HepG2 (cell line): Measurements from ENCODE around the gene DUS1L.
A peak's percentile ranks its signal among the peaks of the same experiment; 100 is the strongest.

Experiments used
- AGO2 ChIP-seq: fragments of 200-400 bp; formaldehyde crosslinking; optimal IDR thresholded peaks from 2 replicates; pipeline ENCODE3; 2017; ENCODE audit warnings: mild to moderate bottlenecking, low read depth, low read length, moderate library complexity
- ATF7 ChIP-seq, 2 experiments: fragments of 450-650 bp in 1 of 2; sonication (generic) in 1 of 2; formaldehyde crosslinking in 1 of 2; IDR thresholded peaks; 2 replicates each; pipeline versions ENCODE4 v1.4.0 to v1.6.1; 2016 to 2020; ENCODE audit warnings: antibody characterized with exemption in 1 of 2, mild to moderate bottlenecking in 1 of 2, missing genetic modification reagents in 1 of 2
- GMEB1 ChIP-seq: sonication (generic); formaldehyde crosslinking; IDR thresholded peaks from 2 replicates; pipeline ENCODE4 v1.5.1; 2020; ENCODE audit warnings: missing genetic modification reagents, mild to moderate bottlenecking, borderline replicate concordance
- MYNN ChIP-seq: sonication (generic); formaldehyde crosslinking; IDR thresholded peaks from 2 replicates; pipeline ENCODE4 v1.4.0; 2020; ENCODE audit warnings: mild to moderate bottlenecking, low read depth, missing genetic modification reagents
- ZNF577 ChIP-seq: sonication (generic); formaldehyde crosslinking; IDR thresholded peaks from 2 replicates; pipeline ENCODE4 v1.4.0; 2020; ENCODE audit warnings: mild to moderate bottlenecking, low read depth, missing genetic modification reagents, borderline replicate concordance
- TF ChIP-seq, protein P1 (sequence below): sonication (generic); formaldehyde crosslinking; IDR thresholded peaks from 2 replicates; pipeline ENCODE4 v1.4.0; 2020; ENCODE audit warnings: missing genetic modification reagents, mild to moderate bottlenecking, borderline replicate concordance

GRCh38 chr17:82033359-82034085, 32.1 kb downstream of the DUS1L start:
- peak; percentile 94 for TF ChIP-seq AGO2
- TF ChIP-seq ZNF577 (CRISPR knock-in tag) = no peak
- TF ChIP-seq ATF7 (IDR thresholded peaks at IDR 0.05) = no peak
- TF ChIP-seq ATF7 (CRISPR knock-in tag; IDR thresholded peaks at IDR 0.05) = no peak
- TF ChIP-seq MYNN (CRISPR knock-in tag) = no peak
- TF ChIP-seq GMEB1 (CRISPR knock-in tag) = no peak
- TF ChIP-seq, protein P1, sequence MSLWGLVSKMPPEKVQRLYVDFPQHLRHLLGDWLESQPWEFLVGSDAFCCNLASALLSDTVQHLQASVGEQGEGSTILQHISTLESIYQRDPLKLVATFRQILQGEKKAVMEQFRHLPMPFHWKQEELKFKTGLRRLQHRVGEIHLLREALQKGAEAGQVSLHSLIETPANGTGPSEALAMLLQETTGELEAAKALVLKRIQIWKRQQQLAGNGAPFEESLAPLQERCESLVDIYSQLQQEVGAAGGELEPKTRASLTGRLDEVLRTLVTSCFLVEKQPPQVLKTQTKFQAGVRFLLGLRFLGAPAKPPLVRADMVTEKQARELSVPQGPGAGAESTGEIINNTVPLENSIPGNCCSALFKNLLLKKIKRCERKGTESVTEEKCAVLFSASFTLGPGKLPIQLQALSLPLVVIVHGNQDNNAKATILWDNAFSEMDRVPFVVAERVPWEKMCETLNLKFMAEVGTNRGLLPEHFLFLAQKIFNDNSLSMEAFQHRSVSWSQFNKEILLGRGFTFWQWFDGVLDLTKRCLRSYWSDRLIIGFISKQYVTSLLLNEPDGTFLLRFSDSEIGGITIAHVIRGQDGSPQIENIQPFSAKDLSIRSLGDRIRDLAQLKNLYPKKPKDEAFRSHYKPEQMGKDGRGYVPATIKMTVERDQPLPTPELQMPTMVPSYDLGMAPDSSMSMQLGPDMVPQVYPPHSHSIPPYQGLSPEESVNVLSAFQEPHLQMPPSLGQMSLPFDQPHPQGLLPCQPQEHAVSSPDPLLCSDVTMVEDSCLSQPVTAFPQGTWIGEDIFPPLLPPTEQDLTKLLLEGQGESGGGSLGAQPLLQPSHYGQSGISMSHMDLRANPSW = no peak
